GM12878 (cell line): ENCODE data around the gene ABHD17C. TPM values are rescaled to one million over a fixed set of nuclear protein-coding genes. Genes with fewer than 3 reads are reported as not detected.

ENCODE experiments used
- ATAC-seq: fragments of 200-7000 bp; cut with Tn5 transposase; 3 replicates; pipeline ENCODE4 v1.9.1; 2020; ENCODE audit warnings: mild to moderate bottlenecking, moderate library complexity
- BruUV-seq: library from RNA; stranded (reverse); fragments of 400-500 nt; replicated peaks from 2 replicates; lab custom pipeline; 2021; lab: Mats Ljungman, UMichigan
- CTCF ChIA-PET: fragments of 300-600 bp; sonication (Branson Sonifier 250); formaldehyde crosslinking; extraction: SDS; loops from one replicate; lab custom pipeline; 2021; ENCODE audit warnings: inconsistent platforms; lab: Yijun Ruan, JAX
- POLR2A ChIA-PET: fragments of 350-600 bp; formaldehyde crosslinking; extraction: SDS; loops from one replicate; lab custom pipeline; 2021; ENCODE audit warnings: inconsistent platforms; lab: Charles Lee
- RAD21 ChIA-PET: fragments of 300-600 bp; sonication (Branson Sonifier 250); formaldehyde crosslinking; loops from one replicate; lab custom pipeline; 2023; ENCODE audit warnings: antibody characterized with exemption; ENCODE audit not compliant: unreplicated experiment; lab: Charles Lee
- SMC1A ChIA-PET: fragments of 300-600 bp; sonication (Branson Sonifier 250); formaldehyde crosslinking; loops from one replicate; lab custom pipeline; 2023; ENCODE audit not compliant: unreplicated experiment, uncharacterized antibody; lab: Charles Lee
- DNase-seq: peaks from one replicate; pipeline ENCODE4 v3.0.0-alpha.2; 2011; ENCODE audit warnings: low read depth, low spot score
- FAIRE-seq: peaks from 3 replicates; lab custom pipeline; 2011; peaks lifted over from hg19 to GRCh38; lab: Jason Lieb, UNC
- H2AFZ ChIP-seq: 2 replicates; pipeline ENCODE4 v1.6.0; 2011; ENCODE audit warnings: low read depth, low read length, control low read depth; ENCODE audit not compliant: control insufficient read depth
- H3K27ac ChIP-seq: 2 replicates; pipeline ENCODE4 v1.5.1; 2011; ENCODE audit warnings: control low read depth; ENCODE audit not compliant: control insufficient read depth, insufficient read depth
- H3K27me3 ChIP-seq, 2 experiments: replicated peaks in 1 of 2; 2 replicates each; pipeline versions ENCODE4 v1.6.0 to v1.6.1; 2011; ENCODE audit warnings: low read length in 1 of 2; ENCODE audit not compliant: control insufficient read depth in 2 of 2, insufficient read depth in 2 of 2
- H3K36me3 ChIP-seq, 2 experiments: 2 replicates each; pipeline ENCODE4 v1.5.1; 2011; ENCODE audit warnings: low read length in 1 of 2; ENCODE audit not compliant: control insufficient read depth in 2 of 2, insufficient read depth in 2 of 2
- H3K4me1 ChIP-seq: 2 replicates; pipeline ENCODE4 v1.6.1; 2011; ENCODE audit warnings: mild to moderate bottlenecking, low read length, moderate library complexity, mixed read lengths; ENCODE audit not compliant: control insufficient read depth, insufficient read depth
- H3K4me2 ChIP-seq: 2 replicates; pipeline ENCODE4 v1.6.0; 2011; ENCODE audit warnings: control low read depth; ENCODE audit not compliant: control insufficient read depth, insufficient read depth
- H3K4me3 ChIP-seq: fragments of 200-600 bp; sonication (generic); 2 replicates; pipeline ENCODE4 v1.5.1; 2016
- H3K79me2 ChIP-seq: 2 replicates; pipeline ENCODE4 v1.6.0; 2011; ENCODE audit warnings: low read length; ENCODE audit not compliant: control insufficient read depth, insufficient read depth
- H3K9ac ChIP-seq: 2 replicates; pipeline ENCODE4 v1.8.0; 2011; ENCODE audit warnings: low read length, control low read depth, mixed read lengths; ENCODE audit not compliant: control insufficient read depth, insufficient read depth
- H3K9me3 ChIP-seq: replicated peaks from 3 replicates; pipeline ENCODE4 v1.5.1; 2011; ENCODE audit warnings: mild to moderate bottlenecking, low read length; ENCODE audit not compliant: control insufficient read depth, insufficient read depth
- H4K20me1 ChIP-seq: 2 replicates; pipeline ENCODE4 v1.6.0; 2011; ENCODE audit not compliant: control insufficient read depth, insufficient read depth
- CBX5 ChIP-seq: sonication (generic); IDR thresholded peaks from 2 replicates; pipeline ENCODE4 v1.6.1; 2016; ENCODE audit warnings: low read depth, moderate library complexity, mild to moderate bottlenecking, inconsistent platforms
- CEBPB ChIP-seq, 2 experiments: fragments of 150-350 bp in 1 of 2; IDR thresholded peaks; 2 replicates each; pipeline ENCODE4 v1.6.1; 2012 to 2014; ENCODE audit warnings: low read depth in 2 of 2, low read length in 2 of 2, borderline replicate concordance in 1 of 2, inconsistent platforms in 1 of 2
- EED ChIP-seq: sonication (generic); IDR thresholded peaks from 2 replicates; pipeline ENCODE4 v1.6.1; 2016; ENCODE audit warnings: antibody characterized with exemption, low read depth
- IKZF1 ChIP-seq: fragments of 450-650 bp; conservative IDR thresholded peaks from 2 replicates; pipeline ENCODE4 v1.6.1; 2017; ENCODE audit warnings: antibody characterized with exemption, mild to moderate bottlenecking
- IRF4 ChIP-seq: IDR thresholded peaks from 2 replicates; pipeline ENCODE4 v1.6.1; 2011; ENCODE audit warnings: low read depth, low read length
- NFYB ChIP-seq: IDR thresholded peaks from 2 replicates; pipeline ENCODE4 v1.6.1; 2011; ENCODE audit warnings: low read depth, mild to moderate bottlenecking, low read length, improper control_type of control experiment, moderate library complexity; ENCODE audit not compliant: insufficient read depth
- PML ChIP-seq: IDR thresholded peaks from 2 replicates; pipeline ENCODE4 v1.6.1; 2012; ENCODE audit warnings: low read length, inconsistent platforms
- USF2 ChIP-seq: IDR thresholded peaks from 2 replicates; pipeline ENCODE4 v1.6.1; 2011; ENCODE audit warnings: low read depth, low read length, improper control_type of control experiment, borderline replicate concordance
- ZSCAN29 ChIP-seq: fragments of 450-650 bp; IDR thresholded peaks from 2 replicates; pipeline ENCODE4 v1.6.1; 2017; ENCODE audit warnings: mild to moderate bottlenecking, moderate library complexity
- in situ Hi-C: fragments of 300-500 bp; cut with MboI; formaldehyde crosslinking; loops from 9 replicates; pipeline ENCODE4 v1.14.3; 2018; ENCODE audit warnings: mixed read lengths
- intact Hi-C: fragments of 100-400 bp; cut with micrococcal nuclease; formaldehyde crosslinking; loops from one replicate; pipeline ENCODE4 v1.14.2; 2022; ENCODE audit not compliant: unreplicated experiment
- polyA plus RNA-seq, 11 experiments: library from polyadenylated mRNA; depleted of rRNA in 4 of 11; unstranded in 6 of 11; stranded (reverse) in 5 of 11; fragments of >200 nt; fragmentation: Nextera tagmentation in 4 of 11; fragmentation: Illumina TruSeq in 1 of 11; extraction: Ambion mirVana in 4 of 11; extraction: Trizol in 1 of 11; gene quantifications; 1 replicate in 1 of 11; 2 replicates in 10 of 11; pipeline versions ENCODE4 v1.2.1 to v1.2.3, GENCODE V29; 2011 to 2016; ENCODE audit warnings: inconsistent platforms in 2 of 11, missing spikeins in 2 of 11, low read depth in 1 of 11
- total RNA-seq, 4 experiments: library from RNA; depleted of rRNA in 3 of 4; stranded (reverse); fragments of >200 nt in 3 of 4; fragmentation: Illumina TruSeq in 1 of 4; extraction: Trizol in 1 of 4; gene quantifications; 2 replicates each; pipeline versions ENCODE4 v1.2.1 to v1.2.3, GENCODE V29; 2013 to 2021

Gene ABHD17C
- total and polyA plus RNA-seq, 10 of the 15 experiments (the other 5 are each of a cell fraction or from before 2014, with no cell fraction given) = 0.92 to 11.4 (median 5.5) TPM

- FAIRE-seq (no peak), DNase-seq (no peak), ATAC-seq (no peak)
- RAD21 ChIA-PET = interaction anchor here (2.1 kb wide), 1 partner anchor 185 kb away, joined by 8 read pairs; no protein-coding TSS in a partner anchor
- H3K4me3 ChIP-seq = no peak overlapping the region
- H3K9ac ChIP-seq = no peak overlapping the region
- in situ Hi-C loops = no loop called here
- no peak overlapping the region for H3K27ac ChIP-seq
- H3K27me3 ChIP-seq = peaks cover 17 to 18% of the 10 kb centered on the region in 2 experiments
- H2AFZ ChIP-seq = no peak overlapping the region
- no TSS peak for BruUV-seq
- TF ChIP-seq ZSCAN29 = no peak
- TF ChIP-seq CEBPB (IDR thresholded peaks at IDR 0.05; ENCODE audit: borderline replicate concordance in 1 of 2, low read depth in 2 of 2, low read length in 2 of 2) = no peak
- no peak for TF ChIP-seq EED
- no peak for TF ChIP-seq PML
- TF ChIP-seq NFYB = no peak
- TF ChIP-seq CBX5 = no peak
- no peak for TF ChIP-seq IRF4
- no peak for TF ChIP-seq USF2
- TF ChIP-seq IKZF1 = no peak
- POLR2A ChIA-PET = no interaction called here
- no peaks in the 10 kb centered on the region for H3K9me3 ChIP-seq
- CTCF ChIA-PET = interaction anchor here (1.2 to 1.7 kb wide), 3 partner anchors 186 to 327 kb away, joined by 3 to 7 read pairs (median 3); no protein-coding TSS in a partner anchor
- H4K20me1 ChIP-seq = no peaks in the 10 kb centered on the region
- H3K4me1 ChIP-seq = no peaks in the 10 kb centered on the region
- no peak overlapping the region for H3K4me2 ChIP-seq
- intact Hi-C loops = no loop called here
- H3K36me3 ChIP-seq = no peaks in the 10 kb centered on the region
- no peaks in the 10 kb centered on the region for H3K79me2 ChIP-seq
- SMC1A ChIA-PET = interaction anchor here (1.1 kb wide), 1 partner anchor 35 kb away, joined by 4 read pairs; no protein-coding TSS in a partner anchor
Measured at GRCh38 chr15:80783260-80783659, 88.2 kb downstream of the ABHD17C start.
